Mesothelial cell of epicardium (in vitro differentiated cells): ENCODE data around the gene NXPH4. TPM values are rescaled to one million over a fixed set of nuclear protein-coding genes. Genes with fewer than 3 reads are reported as not detected.

Experiments
- DNase-seq, 2 experiments: peaks; one replicate each; pipeline ENCODE4 v3.0.0; 2021; ENCODE audit warnings: low spot score in 2 of 2; ENCODE audit not compliant: unreplicated experiment in 2 of 2
- H3K27ac Mint-ChIP-seq: 2 replicates; pipeline ENCODE4 v1.8.0; 2021; ENCODE audit warnings: mixed read lengths
- H3K27me3 Mint-ChIP-seq: 2 replicates; pipeline ENCODE4 v1.8.0; 2021; ENCODE audit warnings: low read depth, mixed read lengths
- H3K36me3 Mint-ChIP-seq: 2 replicates; pipeline ENCODE4 v1.8.0; 2021; ENCODE audit warnings: mixed read lengths
- H3K4me1 Mint-ChIP-seq: 2 replicates; pipeline ENCODE4 v1.8.0; 2021; ENCODE audit warnings: mixed read lengths
- H3K4me3 Mint-ChIP-seq: 2 replicates; pipeline ENCODE4 v1.8.0; 2021; ENCODE audit warnings: mild to moderate bottlenecking, moderate library complexity, mixed read lengths
- H3K9me3 Mint-ChIP-seq: 2 replicates; pipeline ENCODE4 v1.8.0; 2021; ENCODE audit warnings: mixed read lengths
- total RNA-seq: library from RNA; stranded (reverse); gene quantifications from 3 replicates; pipeline ENCODE4 v1.2.1, GENCODE V29; 2021
- TF ChIP-seq, protein P1 (sequence below): fragments of 200-600 bp; sonication (generic); IDR thresholded peaks from one replicate; pipeline ENCODE4 v1.5.0; 2021; ENCODE audit warnings: antibody characterized with exemption; ENCODE audit not compliant: unreplicated experiment

The NXPH4 gene
- total RNA-seq, 1 donor from 2014 or later: 3.8 TPM

DNA sequence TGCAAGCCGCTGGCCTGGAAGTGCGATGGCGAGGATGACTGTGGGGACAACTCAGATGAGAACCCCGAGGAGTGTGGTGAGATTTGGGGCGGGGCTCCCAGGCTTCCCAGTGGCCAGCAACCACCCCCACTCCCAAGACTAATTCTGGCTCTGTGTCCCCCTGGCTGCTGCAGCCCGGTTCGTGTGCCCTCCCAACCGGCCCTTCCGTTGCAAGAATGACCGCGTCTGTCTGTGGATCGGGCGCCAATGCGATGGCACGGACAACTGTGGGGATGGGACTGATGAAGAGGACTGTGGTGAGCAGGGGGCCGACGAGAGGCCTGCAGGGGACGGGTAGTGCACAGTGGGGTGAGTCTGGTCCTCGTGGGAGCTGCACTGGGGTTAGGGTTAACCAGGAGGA, 12.1 kb upstream of the NXPH4 start:
- Mint-ChIP-seq H3K4me1 (no peaks in the 10 kb centered on the region), H3K27me3 (no peaks in the 10 kb centered on the region), H3K36me3 (peaks cover 28% of the 10 kb centered on the region), H3K4me3 (no peak overlapping the region), H3K9me3 (no peaks in the 10 kb centered on the region), H3K27ac (no peak overlapping the region)
- TF ChIP-seq, protein P1, sequence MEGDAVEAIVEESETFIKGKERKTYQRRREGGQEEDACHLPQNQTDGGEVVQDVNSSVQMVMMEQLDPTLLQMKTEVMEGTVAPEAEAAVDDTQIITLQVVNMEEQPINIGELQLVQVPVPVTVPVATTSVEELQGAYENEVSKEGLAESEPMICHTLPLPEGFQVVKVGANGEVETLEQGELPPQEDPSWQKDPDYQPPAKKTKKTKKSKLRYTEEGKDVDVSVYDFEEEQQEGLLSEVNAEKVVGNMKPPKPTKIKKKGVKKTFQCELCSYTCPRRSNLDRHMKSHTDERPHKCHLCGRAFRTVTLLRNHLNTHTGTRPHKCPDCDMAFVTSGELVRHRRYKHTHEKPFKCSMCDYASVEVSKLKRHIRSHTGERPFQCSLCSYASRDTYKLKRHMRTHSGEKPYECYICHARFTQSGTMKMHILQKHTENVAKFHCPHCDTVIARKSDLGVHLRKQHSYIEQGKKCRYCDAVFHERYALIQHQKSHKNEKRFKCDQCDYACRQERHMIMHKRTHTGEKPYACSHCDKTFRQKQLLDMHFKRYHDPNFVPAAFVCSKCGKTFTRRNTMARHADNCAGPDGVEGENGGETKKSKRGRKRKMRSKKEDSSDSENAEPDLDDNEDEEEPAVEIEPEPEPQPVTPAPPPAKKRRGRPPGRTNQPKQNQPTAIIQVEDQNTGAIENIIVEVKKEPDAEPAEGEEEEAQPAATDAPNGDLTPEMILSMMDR: no peak
- no peak for DNase-seq

DNA sequence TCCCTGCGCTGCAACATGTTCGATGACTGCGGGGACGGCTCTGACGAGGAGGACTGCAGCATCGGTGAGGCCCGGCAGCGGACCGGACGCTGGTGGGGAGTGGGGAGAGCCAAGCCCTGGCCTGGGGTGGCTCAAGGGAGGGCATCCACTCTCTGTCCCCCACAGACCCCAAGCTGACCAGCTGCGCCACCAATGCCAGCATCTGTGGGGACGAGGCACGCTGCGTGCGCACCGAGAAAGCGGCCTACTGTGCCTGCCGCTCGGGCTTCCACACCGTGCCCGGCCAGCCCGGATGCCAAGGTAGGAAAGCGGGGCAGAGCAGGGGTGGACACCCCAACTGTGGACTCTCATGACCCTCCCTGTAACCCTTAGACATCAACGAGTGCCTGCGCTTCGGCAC, 11.4 kb upstream of the NXPH4 start:
- Mint-ChIP-seq H3K27ac (no peak overlapping the region), H3K4me3 (no peak overlapping the region), H3K36me3 (peaks cover 29% of the 10 kb centered on the region)

DNA sequence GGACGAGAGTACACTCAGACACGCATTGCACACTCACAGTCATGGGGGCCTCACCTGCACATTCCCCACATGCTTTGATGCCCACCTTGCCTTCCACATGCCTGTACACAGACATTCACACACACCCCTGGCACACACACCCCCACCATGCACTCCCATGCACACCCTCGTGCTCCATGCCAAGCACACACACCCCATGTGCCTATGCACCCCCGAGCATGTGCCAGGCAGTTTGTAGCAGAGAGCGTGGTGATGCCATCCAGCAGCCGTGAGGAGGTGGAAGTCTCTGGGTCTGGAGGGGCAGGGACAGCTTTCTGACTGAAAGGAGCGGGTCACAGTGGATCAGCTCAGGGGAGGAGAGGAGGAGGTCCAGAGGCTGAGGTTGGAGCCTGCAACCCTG, 10.7 kb upstream of the NXPH4 start:
- Mint-ChIP-seq H3K27me3 (no peaks in the 10 kb centered on the region), H3K4me1 (no peaks in the 10 kb centered on the region), H3K9me3 (no peaks in the 10 kb centered on the region), H3K27ac (no peak overlapping the region), H3K4me3 (no peak overlapping the region), H3K36me3 (peaks cover 29% of the 10 kb centered on the region)
- TF ChIP-seq, protein P1: no peak
- DNase-seq: no peak

More for the DNA sequence above, 11.4 kb upstream of the NXPH4 start:
- no peaks in the 10 kb centered on the region for H3K9me3 Mint-ChIP-seq
- H3K27me3 Mint-ChIP-seq: no peaks in the 10 kb centered on the region
- TF ChIP-seq, protein P1: no peak
- DNase-seq: no peak
- no peaks in the 10 kb centered on the region for H3K4me1 Mint-ChIP-seq

DNA sequence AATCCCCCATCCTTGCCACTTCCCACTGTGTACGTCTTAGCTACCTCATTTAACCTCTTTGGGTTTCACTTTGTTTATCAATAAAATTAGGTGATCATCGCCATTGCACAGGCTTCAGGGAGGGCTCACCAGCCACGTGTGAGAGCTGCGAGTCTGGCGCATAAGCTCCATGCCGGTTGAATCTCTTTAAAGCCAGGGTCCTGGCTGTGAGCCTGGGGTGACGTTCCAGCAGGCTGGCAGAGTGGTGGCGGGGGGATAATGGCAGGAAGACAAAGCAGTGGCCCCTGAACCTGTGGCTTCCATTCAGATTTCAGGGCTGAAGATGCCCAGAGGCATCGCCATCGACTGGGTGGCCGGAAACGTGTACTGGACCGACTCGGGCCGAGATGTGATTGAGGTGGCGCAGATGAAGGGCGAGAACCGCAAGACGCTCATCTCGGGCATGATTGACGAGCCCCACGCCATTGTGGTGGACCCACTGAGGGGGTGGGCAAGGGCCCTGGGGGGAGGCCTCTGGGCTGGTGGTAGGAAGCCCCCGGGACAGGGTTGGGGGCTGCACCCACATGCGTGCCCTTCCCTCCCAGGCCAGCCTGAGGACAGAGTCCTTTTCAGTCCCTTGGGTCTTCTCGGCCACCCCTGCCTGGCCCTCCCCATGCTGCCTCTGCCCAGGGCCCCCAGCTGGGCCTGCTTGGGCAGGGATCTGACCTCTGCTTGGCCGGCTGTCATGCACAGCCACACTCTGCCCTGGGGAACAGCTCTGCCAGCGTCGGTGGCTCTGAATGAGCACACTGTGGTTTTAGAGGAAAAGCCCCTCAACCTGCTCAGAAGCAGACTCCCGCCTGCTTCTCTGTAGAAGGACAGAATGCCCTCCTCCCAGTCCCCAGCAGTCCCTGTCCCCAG, 8.6 kb upstream of the NXPH4 start:
- TF ChIP-seq, protein P1: no peak
- peaks cover 21% of the 10 kb centered on the region for H3K36me3 Mint-ChIP-seq

DNA sequence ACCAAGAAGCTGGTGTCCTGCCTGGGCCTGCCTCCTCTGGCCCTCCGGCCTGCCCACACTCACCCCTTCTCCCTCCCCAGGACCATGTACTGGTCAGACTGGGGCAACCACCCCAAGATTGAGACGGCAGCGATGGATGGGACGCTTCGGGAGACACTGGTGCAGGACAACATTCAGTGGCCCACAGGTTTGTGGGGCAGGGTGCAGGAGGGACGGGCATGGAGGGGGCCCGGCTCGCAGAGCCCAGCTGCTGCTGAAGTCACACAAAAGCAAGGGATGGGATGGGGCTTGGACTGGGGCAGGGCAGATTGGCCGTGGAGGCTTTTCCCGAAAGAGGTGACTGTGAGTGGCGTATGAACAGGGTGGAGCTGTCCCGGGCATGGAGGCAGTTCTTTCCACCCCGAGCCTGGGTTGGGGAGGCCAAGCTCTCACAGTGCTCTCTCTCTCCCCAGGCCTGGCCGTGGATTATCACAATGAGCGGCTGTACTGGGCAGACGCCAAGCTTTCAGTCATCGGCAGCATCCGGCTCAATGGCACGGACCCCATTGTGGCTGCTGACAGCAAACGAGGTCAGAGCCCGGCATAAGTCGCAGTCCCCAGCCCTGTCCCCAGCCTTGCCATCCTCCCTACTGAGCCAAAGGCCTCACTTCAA, 7.8 kb upstream of the NXPH4 start:
- TF ChIP-seq, protein P1: no peak
- H3K27me3 Mint-ChIP-seq: peaks cover under 1% of the 10 kb centered on the region
- H3K27ac Mint-ChIP-seq: no peak overlapping the region
- no peak overlapping the region for H3K4me3 Mint-ChIP-seq
- no peaks in the 10 kb centered on the region for H3K9me3 Mint-ChIP-seq
- H3K36me3 Mint-ChIP-seq: peaks cover 18% of the 10 kb centered on the region
- no peak for DNase-seq
- peaks cover 9% of the 10 kb centered on the region for H3K4me1 Mint-ChIP-seq

More for the DNA sequence above, 8.6 kb upstream of the NXPH4 start:
- Mint-ChIP-seq H3K4me3 (no peak overlapping the region), H3K27me3 (no peaks in the 10 kb centered on the region), H3K9me3 (no peaks in the 10 kb centered on the region), H3K4me1 (peaks cover 3% of the 10 kb centered on the region), H3K27ac (no peak overlapping the region)
- no peak for DNase-seq
